Neural progenitor cell (in vitro differentiated cells): ENCODE data around the gene FHL1. TPM values are rescaled to one million over a fixed set of nuclear protein-coding genes. Genes with fewer than 3 reads are reported as not detected.

Experiments
- DNase-seq: peaks from one replicate; pipeline ENCODE4 v3.0.0-alpha.2; 2016; ENCODE audit warnings: low spot score
- H2AFZ ChIP-seq: fragments of 200-600 bp; sonication (generic); replicated peaks from 2 replicates; pipeline ENCODE4 v1.6.1; 2016; ENCODE audit warnings: antibody characterized with exemption
- H3F3A ChIP-seq: fragments of 200-600 bp; sonication (generic); 2 replicates; pipeline ENCODE4 v1.6.1; 2016; ENCODE audit warnings: antibody characterized with exemption, low read depth
- H3K27ac ChIP-seq: fragments of 200-600 bp; sonication (generic); 2 replicates; pipeline ENCODE4 v1.5.1; 2016; ENCODE audit warnings: mild to moderate bottlenecking
- H3K27me3 ChIP-seq: fragments of 200-600 bp; sonication (generic); 2 replicates; pipeline ENCODE4 v1.6.1; 2016; ENCODE audit warnings: mild to moderate bottlenecking, moderate library complexity
- H3K36me3 ChIP-seq: fragments of 200-600 bp; sonication (generic); 2 replicates; pipeline ENCODE4 v1.5.1; 2016
- H3K4me1 ChIP-seq: fragments of 200-600 bp; sonication (generic); 2 replicates; pipeline ENCODE4 v1.6.1; 2016; ENCODE audit warnings: mixed run types
- H3K4me2 ChIP-seq: fragments of 200-600 bp; sonication (generic); 2 replicates; pipeline ENCODE4 v1.6.1; 2016
- H3K4me3 ChIP-seq: fragments of 200-600 bp; sonication (generic); 2 replicates; pipeline ENCODE4 v1.5.1; 2016
- H3K79me2 ChIP-seq: fragments of 200-600 bp; sonication (generic); 2 replicates; pipeline ENCODE4 v1.6.1; 2016; ENCODE audit warnings: low read depth
- H3K9ac ChIP-seq: fragments of 200-600 bp; sonication (generic); 2 replicates; pipeline ENCODE4 v1.6.1; 2016
- H3K9me3 ChIP-seq: fragments of 200-600 bp; sonication (generic); 2 replicates; pipeline ENCODE4 v1.5.1; 2016; ENCODE audit warnings: low read depth
- H4K20me1 ChIP-seq: fragments of 200-600 bp; sonication (generic); 2 replicates; pipeline ENCODE4 v1.6.1; 2016; ENCODE audit warnings: low read depth
- H3K27ac Mint-ChIP-seq: 3 replicates; pipeline ENCODE4 v1.8.0; 2021; ENCODE audit warnings: mixed read lengths
- H3K27me3 Mint-ChIP-seq: 2 replicates; pipeline ENCODE4 v1.8.0; 2022; ENCODE audit warnings: low read depth, mild to moderate bottlenecking, inconsistent platforms, moderate library complexity, mixed read lengths; ENCODE audit not compliant: insufficient read depth
- H3K36me3 Mint-ChIP-seq: 3 replicates; pipeline ENCODE4 v1.8.0; 2021; ENCODE audit warnings: mixed read lengths
- H3K4me1 Mint-ChIP-seq: 3 replicates; pipeline ENCODE4 v1.8.0; 2021; ENCODE audit warnings: mixed read lengths
- H3K4me3 Mint-ChIP-seq: 3 replicates; pipeline ENCODE4 v1.8.0; 2021; ENCODE audit warnings: mild to moderate bottlenecking, moderate library complexity, mixed read lengths
- H3K9me3 Mint-ChIP-seq: 3 replicates; pipeline ENCODE4 v1.8.0; 2020; ENCODE audit warnings: mixed read lengths
- EZH2 ChIP-seq: fragments of 200-600 bp; sonication (generic); IDR thresholded peaks from 2 replicates; pipeline ENCODE4 v1.6.1; 2017; ENCODE audit warnings: antibody characterized with exemption, mild to moderate bottlenecking, moderate library complexity
- EZH2phosphoT487 ChIP-seq: fragments of 200-600 bp; sonication (generic); IDR thresholded peaks from 2 replicates; pipeline ENCODE4 v1.6.1; 2017; ENCODE audit warnings: antibody characterized with exemption
- total RNA-seq: library from RNA; depleted of rRNA; stranded (reverse); fragments of >200 nt; gene quantifications from 2 replicates; pipeline ENCODE4 v1.2.3, GENCODE V29; 2015; ENCODE audit warnings: low replicate concordance
- TF ChIP-seq, protein P1 (sequence below): fragments of 200-600 bp; sonication (generic); IDR thresholded peaks from 2 replicates; pipeline ENCODE4 v1.5.1; 2017; ENCODE audit warnings: antibody characterized with exemption, mild to moderate bottlenecking

FHL1 gene
- total RNA-seq, 1 donor from 2014 or later, result 67.6 TPM

DNA sequence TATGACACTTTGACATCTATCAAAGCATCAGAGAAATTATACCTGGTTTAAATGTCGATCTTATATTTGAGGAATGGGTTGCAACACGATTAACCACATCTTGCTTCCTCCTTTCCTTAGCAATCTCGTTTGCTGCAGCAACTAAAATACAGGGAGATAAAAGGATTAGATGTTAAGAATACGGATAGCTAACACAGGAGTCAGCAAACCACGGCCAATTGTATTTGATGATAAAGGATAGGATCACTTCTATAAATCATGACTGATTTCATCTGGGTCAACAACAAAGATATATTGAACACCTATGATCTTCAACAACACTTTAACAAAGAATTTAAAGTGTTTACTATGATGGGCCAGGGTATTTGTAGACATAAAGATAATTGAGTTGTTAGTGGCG lies 98.9 kb downstream of the FHL1 start:
- H3K36me3 Mint-ChIP-seq, result peaks cover 3% of the 10 kb centered on the region
- peaks cover 18% of the 10 kb centered on the region for H3K79me2 ChIP-seq
- peaks cover 3% of the 10 kb centered on the region for H3K4me1 Mint-ChIP-seq
- no peak overlapping the region for H2AFZ ChIP-seq
- TF ChIP-seq, protein P1, sequence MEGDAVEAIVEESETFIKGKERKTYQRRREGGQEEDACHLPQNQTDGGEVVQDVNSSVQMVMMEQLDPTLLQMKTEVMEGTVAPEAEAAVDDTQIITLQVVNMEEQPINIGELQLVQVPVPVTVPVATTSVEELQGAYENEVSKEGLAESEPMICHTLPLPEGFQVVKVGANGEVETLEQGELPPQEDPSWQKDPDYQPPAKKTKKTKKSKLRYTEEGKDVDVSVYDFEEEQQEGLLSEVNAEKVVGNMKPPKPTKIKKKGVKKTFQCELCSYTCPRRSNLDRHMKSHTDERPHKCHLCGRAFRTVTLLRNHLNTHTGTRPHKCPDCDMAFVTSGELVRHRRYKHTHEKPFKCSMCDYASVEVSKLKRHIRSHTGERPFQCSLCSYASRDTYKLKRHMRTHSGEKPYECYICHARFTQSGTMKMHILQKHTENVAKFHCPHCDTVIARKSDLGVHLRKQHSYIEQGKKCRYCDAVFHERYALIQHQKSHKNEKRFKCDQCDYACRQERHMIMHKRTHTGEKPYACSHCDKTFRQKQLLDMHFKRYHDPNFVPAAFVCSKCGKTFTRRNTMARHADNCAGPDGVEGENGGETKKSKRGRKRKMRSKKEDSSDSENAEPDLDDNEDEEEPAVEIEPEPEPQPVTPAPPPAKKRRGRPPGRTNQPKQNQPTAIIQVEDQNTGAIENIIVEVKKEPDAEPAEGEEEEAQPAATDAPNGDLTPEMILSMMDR, result no peak
- TF ChIP-seq EZH2, result no peak
- TF ChIP-seq EZH2phosphoT487, result no peak
- H4K20me1 ChIP-seq, result no peaks in the 10 kb centered on the region
- no peak overlapping the region for H3K4me3 ChIP-seq
- H3F3A ChIP-seq, result no peaks in the 10 kb centered on the region
- no peak overlapping the region for H3K27ac ChIP-seq
- no peak overlapping the region for H3K4me3 Mint-ChIP-seq
- no peaks in the 10 kb centered on the region for H3K36me3 ChIP-seq
- H3K27me3 ChIP-seq, result no peaks in the 10 kb centered on the region
- H3K9ac ChIP-seq, result no peak overlapping the region
- H3K9me3 Mint-ChIP-seq, result peaks cover 2% of the 10 kb centered on the region
- no peaks in the 10 kb centered on the region for H3K9me3 ChIP-seq
- H3K4me1 ChIP-seq, result no peaks in the 10 kb centered on the region
- no peak for DNase-seq
- no peak overlapping the region for H3K27ac Mint-ChIP-seq
- H3K4me2 ChIP-seq, result no peak overlapping the region
- peaks cover 2% of the 10 kb centered on the region for H3K27me3 Mint-ChIP-seq

DNA sequence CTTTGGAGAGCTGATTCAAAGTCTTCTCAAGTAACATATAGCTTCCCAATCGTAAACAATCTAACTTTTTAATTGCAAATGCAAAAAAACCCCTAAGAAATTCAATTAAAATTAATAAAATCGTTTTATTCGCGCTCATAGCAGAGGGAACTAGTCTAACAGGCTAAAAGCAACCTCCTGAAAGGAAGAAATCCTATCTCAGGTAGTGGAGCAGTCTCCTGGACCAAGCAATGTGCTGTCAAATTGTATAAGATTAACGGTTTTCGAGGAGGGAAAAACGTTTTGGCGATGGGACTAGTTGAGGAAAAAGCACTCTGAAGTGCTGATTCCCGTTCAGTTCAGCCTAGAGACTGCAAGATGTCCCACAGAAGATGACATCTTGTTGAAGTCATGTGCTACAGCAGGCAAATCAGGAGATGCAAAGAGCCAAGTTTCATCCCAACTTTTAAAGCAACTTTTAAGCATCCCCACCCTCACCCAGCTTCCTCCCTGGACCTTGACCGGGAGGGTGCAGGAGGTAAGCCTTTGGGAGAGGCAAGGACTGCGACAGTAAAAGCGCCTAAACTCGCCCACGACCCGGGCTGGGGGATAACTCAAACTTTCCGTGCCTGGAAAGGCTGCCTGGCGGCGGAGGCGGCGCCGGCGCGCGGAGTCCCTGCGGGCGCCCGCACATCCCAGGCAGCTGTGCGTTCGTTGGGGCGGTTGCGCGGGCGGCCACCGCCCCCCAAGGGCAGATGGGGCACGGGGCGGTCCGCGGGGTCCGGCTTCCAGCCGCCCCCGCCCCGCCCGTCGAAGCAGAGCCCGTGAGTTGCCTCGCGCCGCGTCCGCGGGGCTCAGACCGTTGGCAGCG lies 103.1 kb downstream of the FHL1 start:
- peak overlapping the region; percentile 71 for H3K4me3 ChIP-seq
- H3K4me1 Mint-ChIP-seq, result peaks cover 6% of the 10 kb centered on the region
- H3K27ac Mint-ChIP-seq, result no peak overlapping the region
- no peak overlapping the region for H3K9ac ChIP-seq
- peaks cover 3% of the 10 kb centered on the region for H3K27me3 Mint-ChIP-seq
- H3K4me2 ChIP-seq, result peak overlapping the region; percentile 73
- no peaks in the 10 kb centered on the region for H3K4me1 ChIP-seq
- no peaks in the 10 kb centered on the region for H3K36me3 ChIP-seq
- H3K9me3 Mint-ChIP-seq, result peaks cover 6% of the 10 kb centered on the region
- no peaks in the 10 kb centered on the region for H4K20me1 ChIP-seq
- H3K27me3 ChIP-seq, result no peaks in the 10 kb centered on the region
- peak; percentile 60 for DNase-seq
- peak overlapping the region; percentile 82 for H2AFZ ChIP-seq
- peak overlapping the region; percentile 89 for H3K4me3 Mint-ChIP-seq
- peaks cover 5% of the 10 kb centered on the region for H3F3A ChIP-seq
- H3K79me2 ChIP-seq, result peaks cover 18% of the 10 kb centered on the region
- H3K27ac ChIP-seq, result no peak overlapping the region
- TF ChIP-seq EZH2phosphoT487 (no peak), EZH2 (no peak)
- TF ChIP-seq, protein P1, result no peak
- H3K36me3 Mint-ChIP-seq, result no peaks in the 10 kb centered on the region
- no peaks in the 10 kb centered on the region for H3K9me3 ChIP-seq

DNA sequence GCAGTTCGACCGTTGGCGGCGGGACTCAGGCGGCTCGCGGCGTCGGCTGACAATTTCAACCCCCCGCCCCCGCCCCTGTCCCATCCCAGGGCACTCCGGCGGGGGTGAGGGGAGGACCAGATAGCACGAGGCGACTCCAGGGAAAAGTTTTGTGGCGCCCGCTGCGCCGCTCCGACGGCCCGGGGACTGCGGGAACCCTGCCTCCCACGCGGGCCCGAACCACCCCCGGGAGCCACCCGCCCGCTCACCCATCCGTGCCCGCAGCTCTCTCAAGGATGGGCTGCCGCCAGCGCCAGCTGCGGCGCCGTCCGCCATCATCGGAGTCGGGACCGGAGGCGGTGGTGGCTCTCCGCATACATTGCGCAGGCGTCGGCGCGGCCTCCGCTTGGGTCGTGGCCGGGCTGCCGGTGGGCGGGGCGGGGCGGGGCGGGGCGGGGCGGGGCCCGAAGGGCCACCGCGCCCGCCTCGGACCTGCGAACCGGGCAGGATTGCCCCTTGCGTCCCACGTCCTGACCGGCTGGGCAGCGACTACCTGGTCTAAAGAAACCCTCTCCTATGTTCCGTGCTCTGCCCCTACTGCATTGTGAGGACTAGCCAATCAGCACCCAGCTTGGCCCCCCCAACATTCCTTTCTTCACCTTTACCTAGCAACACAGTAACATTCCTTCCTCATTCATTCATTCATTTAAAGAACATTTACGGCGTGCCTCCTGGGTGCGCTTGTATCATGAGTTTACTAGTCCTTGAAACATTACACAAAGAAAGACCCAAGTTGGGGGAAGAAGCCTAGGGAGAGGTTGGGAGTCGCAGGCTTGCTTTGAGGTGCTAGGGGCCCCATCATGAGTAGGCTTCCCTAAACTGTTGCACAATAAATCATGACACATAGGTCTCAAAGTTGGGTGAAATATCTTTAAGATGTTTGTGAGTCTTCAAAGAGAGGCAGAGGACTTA lies 104.0 kb downstream of the FHL1 start, which contains the start of gene MAP7D3:
Gene MAP7D3, minus strand, starts transcription at position 360 of the 951 bp plus-strand sequence. Its CDS starts 42 bp downstream, at position 318.
- Mint-ChIP-seq H3K4me1 (peaks cover 6% of the 10 kb centered on the region), H3K36me3 (no peaks in the 10 kb centered on the region), H3K9me3 (peaks cover 6% of the 10 kb centered on the region), H3K27me3 (peaks cover 3% of the 10 kb centered on the region), H3K27ac (peak within 1 kb of the TSS; percentile 81), H3K4me3 (peak within 1 kb of the TSS; percentile 91)
- H2AFZ ChIP-seq, result peak within 1 kb of the TSS; percentile 82
- no peaks in the 10 kb centered on the region for H3K36me3 ChIP-seq
- no peaks in the 10 kb centered on the region for H4K20me1 ChIP-seq
- H3F3A ChIP-seq, result peaks cover 5% of the 10 kb centered on the region
- no peaks in the 10 kb centered on the region for H3K27me3 ChIP-seq
- peak within 1 kb of the TSS; percentile 73 for H3K4me2 ChIP-seq
- H3K4me1 ChIP-seq, result no peaks in the 10 kb centered on the region
- H3K4me3 ChIP-seq, result peak within 1 kb of the TSS; percentile 71
- H3K27ac ChIP-seq, result no peak within 1 kb of the TSS
- H3K9ac ChIP-seq, result no peak within 1 kb of the TSS
- H3K9me3 ChIP-seq, result no peaks in the 10 kb centered on the region
- TF ChIP-seq EZH2phosphoT487, result no peak
- TF ChIP-seq EZH2, result no peak
- TF ChIP-seq, protein P1, result no peak
- peak; percentile 86 for DNase-seq
- H3K79me2 ChIP-seq, result peaks cover 18% of the 10 kb centered on the region
